Esophagus muscularis mucosa (tissue), 4 donors: ENCODE measurements around the gene MECR. TPM values are rescaled to one million over a fixed set of nuclear protein-coding genes. Genes with fewer than 3 reads are reported as not detected.

Source experiments
- DNase-seq: peaks from one replicate; pipeline ENCODE4 v3.0.0-alpha.2; 2017; ENCODE audit errors: extremely low spot score
- H3K27ac ChIP-seq, 4 donors: fragments of 200-600 bp; sonication (generic); replicated peaks in 1 of 4; 1 replicate in 3 of 4; 2 replicates in 1 of 4; pipeline ENCODE4 v1.5.1; 2016 to 2019; ENCODE audit warnings: mild to moderate bottlenecking in 1 of 4
- H3K27me3 ChIP-seq, 4 donors: fragments of 200-600 bp; sonication (generic); one replicate each; pipeline versions ENCODE4 v1.5.1 to v1.6.0; 2016 to 2019
- H3K36me3 ChIP-seq, 4 donors: fragments of 200-600 bp; sonication (generic); one replicate each; pipeline ENCODE4 v1.5.1; 2016 to 2019
- H3K4me1 ChIP-seq, 4 donors: fragments of 200-600 bp; sonication (generic); one replicate each; pipeline ENCODE4 v1.5.1; 2016 to 2019
- H3K4me3 ChIP-seq, 4 donors: fragments of 200-600 bp; sonication (generic); 1 replicate in 2 of 4; 2 replicates in 2 of 4; pipeline ENCODE4 v1.5.1; 2016 to 2019; ENCODE audit warnings: mild to moderate bottlenecking in 4 of 4, moderate library complexity in 1 of 4
- H3K9me3 ChIP-seq, 4 donors: fragments of 200-600 bp; sonication (generic); 1 replicate in 3 of 4; 2 replicates in 1 of 4; pipeline ENCODE4 v1.5.1; 2016 to 2019
- EP300 ChIP-seq: sonication (generic); formaldehyde crosslinking; IDR thresholded peaks from one replicate; pipeline ENCODE4 v1.6.1; 2017; ENCODE audit warnings: antibody characterized with exemption
- POLR2A ChIP-seq: fragments of 450-650 bp; IDR thresholded peaks from one replicate; pipeline ENCODE4 v1.6.1; 2017; ENCODE audit warnings: antibody characterized with exemption, moderate library complexity, mild to moderate bottlenecking, low read depth
- POLR2AphosphoS5 ChIP-seq, 2 donors: sonication (generic); formaldehyde crosslinking; IDR thresholded peaks; one replicate each; pipeline ENCODE4 v1.6.1; 2017; ENCODE audit warnings: antibody characterized with exemption in 2 of 2
- WGBS: methylation state at CpG from one replicate; pipeline ENCODE4 v1.1.5; 2018; 5-methylcytosine and 5-hydroxymethylcytosine counted together
- intact Hi-C: fragments of 100-400 bp; cut with DNase I; formaldehyde crosslinking; loops from one replicate; pipeline ENCODE4 v1.15.1; 2023
- total RNA-seq, 4 donors: library from RNA; depleted of rRNA; stranded (reverse); fragments of >200 nt; gene quantifications; one replicate each; pipeline versions ENCODE4 v1.1.0 to v1.2.1, GENCODE V29; 2016
- TF ChIP-seq, protein P1 (sequence below), 3 experiments: fragments of 200-600 bp in 2 of 3; fragments of 450-650 bp in 1 of 3; sonication (generic) in 2 of 3; IDR thresholded peaks; one replicate each; pipeline ENCODE4 v1.5.1; 2017 to 2019; ENCODE audit warnings: antibody characterized with exemption in 3 of 3, mild to moderate bottlenecking in 2 of 3, moderate library complexity in 1 of 3

Gene MECR
- total RNA-seq, 4 donors from 2014 or later: 15.4 to 20.2 (median 18.6) TPM

GRCh38 chr1:29258976-29259801 is 28.5 kb upstream of the MECR start:
- WGBS: 29% methylated on average over 8 of the region's 38 CpGs
- Histone ChIP-seq H3K27me3 (peaks cover 0 to 33% (median 0%) of the 10 kb centered on the region in 4 donors), H3K4me1 (peaks cover 12 to 32% (median 20%) of the 10 kb centered on the region in 4 donors), H3K36me3 (no peaks in the 10 kb centered on the region), H3K4me3 (peak overlapping the region; percentile 55 to 64 (median 58)), H3K9me3 (no peaks in the 10 kb centered on the region), H3K27ac (peak overlapping the region in 3 of 4 donors; percentile 29 to 44 (median 38))
- TF ChIP-seq POLR2AphosphoS5 (IDR thresholded peaks at IDR 0.05) (no peak), POLR2A (no peak), EP300 (no peak)
- TF ChIP-seq, protein P1, sequence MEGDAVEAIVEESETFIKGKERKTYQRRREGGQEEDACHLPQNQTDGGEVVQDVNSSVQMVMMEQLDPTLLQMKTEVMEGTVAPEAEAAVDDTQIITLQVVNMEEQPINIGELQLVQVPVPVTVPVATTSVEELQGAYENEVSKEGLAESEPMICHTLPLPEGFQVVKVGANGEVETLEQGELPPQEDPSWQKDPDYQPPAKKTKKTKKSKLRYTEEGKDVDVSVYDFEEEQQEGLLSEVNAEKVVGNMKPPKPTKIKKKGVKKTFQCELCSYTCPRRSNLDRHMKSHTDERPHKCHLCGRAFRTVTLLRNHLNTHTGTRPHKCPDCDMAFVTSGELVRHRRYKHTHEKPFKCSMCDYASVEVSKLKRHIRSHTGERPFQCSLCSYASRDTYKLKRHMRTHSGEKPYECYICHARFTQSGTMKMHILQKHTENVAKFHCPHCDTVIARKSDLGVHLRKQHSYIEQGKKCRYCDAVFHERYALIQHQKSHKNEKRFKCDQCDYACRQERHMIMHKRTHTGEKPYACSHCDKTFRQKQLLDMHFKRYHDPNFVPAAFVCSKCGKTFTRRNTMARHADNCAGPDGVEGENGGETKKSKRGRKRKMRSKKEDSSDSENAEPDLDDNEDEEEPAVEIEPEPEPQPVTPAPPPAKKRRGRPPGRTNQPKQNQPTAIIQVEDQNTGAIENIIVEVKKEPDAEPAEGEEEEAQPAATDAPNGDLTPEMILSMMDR (IDR thresholded peaks at IDR 0.05): no peak
- no peak for DNase-seq
- intact Hi-C loops: no loop called here

DNA sequence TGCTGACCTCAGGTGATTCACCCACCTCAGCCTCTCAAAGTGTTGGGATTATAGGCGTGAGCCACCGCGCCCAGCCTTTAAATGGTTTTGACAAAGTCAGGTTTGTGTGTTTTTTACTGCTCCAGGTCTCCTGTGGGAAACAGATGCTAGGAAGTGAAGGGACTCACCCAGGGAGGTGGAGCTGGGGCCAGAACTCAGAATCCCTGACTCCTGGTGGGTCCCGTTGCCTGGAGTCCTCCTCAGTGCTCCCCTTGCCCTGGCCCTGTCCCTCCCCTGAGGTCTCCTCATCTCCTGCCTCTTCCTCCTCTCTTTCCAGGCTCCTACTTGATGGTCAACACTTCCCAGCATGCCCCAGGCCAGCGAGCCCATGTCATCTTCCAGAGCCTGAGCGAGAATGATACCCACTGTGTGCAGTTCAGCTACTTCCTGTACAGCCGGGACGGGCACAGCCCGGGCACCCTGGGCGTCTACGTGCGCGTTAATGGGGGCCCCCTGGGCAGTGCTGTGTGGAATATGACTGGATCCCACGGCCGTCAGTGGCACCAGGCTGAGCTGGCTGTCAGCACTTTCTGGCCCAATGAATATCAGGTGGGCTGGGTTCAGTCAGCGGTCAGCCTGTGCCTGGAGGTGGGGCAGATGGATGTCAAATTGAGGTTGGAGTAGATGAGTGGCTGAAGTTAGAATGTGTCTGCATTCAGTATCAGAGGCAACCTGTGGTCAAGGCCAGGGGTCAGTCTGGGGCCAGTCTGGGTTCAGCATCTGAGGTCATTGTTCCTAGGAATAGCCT is 27.6 kb upstream of the MECR start:
- H3K27ac ChIP-seq: no peak overlapping the region
- no peak for DNase-seq
- TF ChIP-seq, protein P1 (IDR thresholded peaks at IDR 0.05): no peak
- no peak for TF ChIP-seq POLR2AphosphoS5 (IDR thresholded peaks at IDR 0.05)
- TF ChIP-seq EP300: no peak
- TF ChIP-seq POLR2A: no peak

GRCh38 chr1:29256979-29257804 is 26.5 kb upstream of the MECR start:
- Histone ChIP-seq H3K36me3 (no peaks in the 10 kb centered on the region), H3K4me1 (peaks cover 12 to 32% (median 20%) of the 10 kb centered on the region in 4 donors), H3K4me3 (no peak overlapping the region), H3K27ac (no peak overlapping the region), H3K27me3 (peaks cover 0 to 33% (median 0%) of the 10 kb centered on the region in 4 donors), H3K9me3 (no peaks in the 10 kb centered on the region)
- intact Hi-C loops: no loop called here
- WGBS: 51% methylated on average over 7 of the region's 11 CpGs
- DNase-seq: no peak
- TF ChIP-seq POLR2AphosphoS5 (IDR thresholded peaks at IDR 0.05) (no peak), POLR2A (no peak), EP300 (no peak)
- TF ChIP-seq, protein P1 (IDR thresholded peaks at IDR 0.05): no peak

More for the DNA sequence above, 27.6 kb upstream of the MECR start:
- no peak overlapping the region for H3K4me3 ChIP-seq
- peaks cover 12 to 32% (median 20%) of the 10 kb centered on the region in 4 donors for H3K4me1 ChIP-seq
- H3K27me3 ChIP-seq: peaks cover 0 to 33% (median 0%) of the 10 kb centered on the region in 4 donors
- intact Hi-C loops: no loop called here
- WGBS: 94% methylated on average over 15 of the region's 16 CpGs
- H3K36me3 ChIP-seq: no peaks in the 10 kb centered on the region
- no peaks in the 10 kb centered on the region for H3K9me3 ChIP-seq

- WGBS: 85% methylated on average over 5 of the region's 5 CpGs
- Histone ChIP-seq H3K4me3 (no peak overlapping the region), H3K4me1 (peaks cover 12 to 32% (median 20%) of the 10 kb centered on the region in 4 donors), H3K9me3 (no peaks in the 10 kb centered on the region), H3K27ac (no peak overlapping the region), H3K27me3 (peaks cover 0 to 33% (median 0%) of the 10 kb centered on the region in 4 donors), H3K36me3 (no peaks in the 10 kb centered on the region)
- TF ChIP-seq POLR2A: no peak
- TF ChIP-seq, protein P1 (IDR thresholded peaks at IDR 0.05): no peak
- TF ChIP-seq EP300: no peak
- TF ChIP-seq POLR2AphosphoS5 (IDR thresholded peaks at IDR 0.05): no peak
- no peak for DNase-seq
- intact Hi-C loops: no loop called here
These were observed 25.7 kb upstream of the MECR start for GRCh38 chr1:29256394-29256793.
